H9 (cell line): Measurements from ENCODE around the gene DIAPH2. TPM values are rescaled to one million over a fixed set of nuclear protein-coding genes. Genes with fewer than 3 reads are reported as not detected.

Experiments
- DNase-seq: peaks from one replicate; pipeline ENCODE4 v3.0.0-alpha.2; 2017
- H2AFZ ChIP-seq: one replicate; pipeline ENCODE4 v1.6.1; 2013; ENCODE audit warnings: mild to moderate bottlenecking, low read length, control low read depth, moderate library complexity
- H2AK5ac ChIP-seq: 2 replicates; pipeline ENCODE4 v1.6.1; 2013; ENCODE audit warnings: low read length, control low read depth, mixed read lengths; ENCODE audit not compliant: insufficient read length
- H2BK120ac ChIP-seq: one replicate; pipeline ENCODE4 v1.6.1; 2013; ENCODE audit warnings: low read depth, mild to moderate bottlenecking, low read length, control low read depth, inconsistent platforms; ENCODE audit not compliant: poor library complexity, severe bottlenecking
- H2BK12ac ChIP-seq: 2 replicates; pipeline ENCODE4 v1.6.1; 2013; ENCODE audit warnings: low read length, control low read depth, mixed read lengths, low read depth; ENCODE audit not compliant: insufficient read length
- H2BK15ac ChIP-seq: 2 replicates; pipeline ENCODE4 v1.6.1; 2013; ENCODE audit warnings: low read depth, low read length, control low read depth
- H2BK20ac ChIP-seq: one replicate; pipeline ENCODE4 v1.6.1; 2013; ENCODE audit warnings: low read depth, mild to moderate bottlenecking, low read length, control low read depth, inconsistent platforms; ENCODE audit not compliant: poor library complexity, severe bottlenecking
- H2BK5ac ChIP-seq: 2 replicates; pipeline ENCODE4 v1.6.1; 2013; ENCODE audit warnings: low read length, control low read depth, mixed read lengths; ENCODE audit not compliant: insufficient read length
- H3K14ac ChIP-seq: 2 replicates; pipeline ENCODE4 v1.6.1; 2013; ENCODE audit warnings: low read length, control low read depth; ENCODE audit not compliant: insufficient read depth
- H3K18ac ChIP-seq: 2 replicates; pipeline ENCODE4 v1.6.1; 2013; ENCODE audit warnings: low read depth, mild to moderate bottlenecking, mixed read lengths, low read length, control low read depth; ENCODE audit not compliant: insufficient read length
- H3K23ac ChIP-seq: 2 replicates; pipeline ENCODE4 v1.6.1; 2013; ENCODE audit warnings: low read length, control low read depth, mixed read lengths, low read depth; ENCODE audit not compliant: insufficient read length
- H3K23me2 ChIP-seq: 2 replicates; pipeline ENCODE4 v1.6.1; 2013; ENCODE audit warnings: low read depth, mild to moderate bottlenecking, mixed read lengths, low read length, control low read depth; ENCODE audit not compliant: insufficient read length, poor library complexity, severe bottlenecking
- H3K27ac ChIP-seq: 2 replicates; pipeline ENCODE4 v1.5.1; 2013; ENCODE audit warnings: low read length, control low read depth, mixed read lengths, low read depth; ENCODE audit not compliant: insufficient read length
- H3K27me3 ChIP-seq: 2 replicates; pipeline ENCODE4 v1.6.1; 2013; ENCODE audit warnings: low read length, control low read depth, inconsistent platforms; ENCODE audit not compliant: insufficient read depth
- H3K4ac ChIP-seq: 2 replicates; pipeline ENCODE4 v1.6.1; 2013; ENCODE audit warnings: low read depth, mild to moderate bottlenecking, control low read depth, inconsistent platforms, low read length, moderate library complexity
- H3K4me1 ChIP-seq: 2 replicates; pipeline ENCODE4 v1.6.1; 2013; ENCODE audit warnings: low read length, control low read depth, inconsistent platforms; ENCODE audit not compliant: insufficient read depth
- H3K4me2 ChIP-seq: 2 replicates; pipeline ENCODE4 v1.6.1; 2013; ENCODE audit warnings: low read length, control low read depth, mixed read lengths; ENCODE audit not compliant: insufficient read length, insufficient read depth
- H3K56ac ChIP-seq: 2 replicates; pipeline ENCODE4 v1.6.1; 2013; ENCODE audit warnings: low read depth, mild to moderate bottlenecking, mixed read lengths, low read length, control low read depth; ENCODE audit not compliant: insufficient read length
- H3K79me1 ChIP-seq: 2 replicates; pipeline ENCODE4 v1.6.1; 2013; ENCODE audit warnings: low read depth, mild to moderate bottlenecking, moderate library complexity, low read length, control low read depth, inconsistent platforms; ENCODE audit not compliant: insufficient read depth, poor library complexity, severe bottlenecking
- H3K79me2 ChIP-seq: 2 replicates; pipeline ENCODE4 v1.6.1; 2013; ENCODE audit warnings: low read length, control low read depth, inconsistent platforms; ENCODE audit not compliant: insufficient read depth
- H3K9ac ChIP-seq: 2 replicates; pipeline ENCODE4 v1.6.1; 2013; ENCODE audit warnings: low read length, control low read depth, mixed read lengths; ENCODE audit not compliant: insufficient read length; ENCODE audit errors: extremely low read depth
- H3K9me3 ChIP-seq: one replicate; pipeline ENCODE4 v1.6.1; 2013; ENCODE audit warnings: low read depth, low read length, inconsistent platforms; ENCODE audit not compliant: control insufficient read depth
- H3T11ph ChIP-seq: one replicate; pipeline ENCODE4 v1.6.1; 2013; ENCODE audit warnings: mild to moderate bottlenecking, low read length, control low read depth, inconsistent platforms
- H4K20me1 ChIP-seq: one replicate; pipeline ENCODE4 v1.6.1; 2013; ENCODE audit not compliant: control insufficient read depth, insufficient read length, insufficient read depth
- H4K5ac ChIP-seq: 2 replicates; pipeline ENCODE4 v1.6.1; 2013; ENCODE audit warnings: low read depth, mild to moderate bottlenecking, mixed read lengths, low read length, control low read depth; ENCODE audit not compliant: insufficient read length
- H4K8ac ChIP-seq: replicated peaks from 2 replicates; pipeline ENCODE4 v1.6.1; 2013; ENCODE audit warnings: low read length, control low read depth, mixed read lengths, low read depth; ENCODE audit not compliant: insufficient read length
- H4K91ac ChIP-seq: 2 replicates; pipeline ENCODE4 v1.6.1; 2013; ENCODE audit warnings: low read depth, mild to moderate bottlenecking, moderate library complexity, mixed read lengths, low read length, control low read depth; ENCODE audit not compliant: insufficient read length
- H3K27ac Mint-ChIP-seq, 3 experiments: 2 replicates in 2 of 3; 3 replicates in 1 of 3; pipeline ENCODE4 v1.8.0; 2020 to 2021; ENCODE audit warnings: mixed read lengths in 3 of 3, mild to moderate bottlenecking in 1 of 3, moderate library complexity in 1 of 3
- H3K27me3 Mint-ChIP-seq: 2 replicates; pipeline ENCODE4 v1.8.0; 2021; ENCODE audit warnings: low read depth, mild to moderate bottlenecking, moderate library complexity, mixed read lengths
- H3K36me3 Mint-ChIP-seq, 3 experiments: 2 replicates in 2 of 3; 3 replicates in 1 of 3; pipeline ENCODE4 v1.8.0; 2020 to 2021; ENCODE audit warnings: low read depth in 3 of 3, mixed read lengths in 3 of 3; ENCODE audit not compliant: insufficient read depth in 1 of 3
- H3K4me1 Mint-ChIP-seq, 2 experiments: 2 replicates each; pipeline ENCODE4 v1.8.0; 2020; ENCODE audit warnings: mixed read lengths in 2 of 2
- H3K4me3 Mint-ChIP-seq, 2 experiments: 2 replicates in 1 of 2; 3 replicates in 1 of 2; pipeline ENCODE4 v1.8.0; 2020 to 2021; ENCODE audit warnings: mild to moderate bottlenecking in 2 of 2, mixed read lengths in 2 of 2, moderate library complexity in 1 of 2
- H3K9me3 Mint-ChIP-seq, 2 experiments: 2 replicates in 1 of 2; 3 replicates in 1 of 2; pipeline ENCODE4 v1.8.0; 2020; ENCODE audit warnings: mild to moderate bottlenecking in 2 of 2, mixed read lengths in 2 of 2, moderate library complexity in 1 of 2
- CTCF ChIP-seq: fragments of 200-600 bp; sonication (generic); conservative IDR thresholded peaks from 3 replicates; pipeline ENCODE4 v1.8.0; 2021; ENCODE audit warnings: antibody characterized with exemption, mild to moderate bottlenecking
- WGBS: extraction: QIAGEN DNeasy Blood & Tissue Kit; methylation state at CpG from one replicate; pipeline ENCODE4 v1.1.7; 2013; ENCODE audit warnings: missing lambda C conversion rate, low lambda C conversion rate, mixed read lengths; ENCODE audit not compliant: insufficient read length; ENCODE audit errors: extremely low coverage; 5-methylcytosine and 5-hydroxymethylcytosine counted together
- total RNA-seq: library from RNA; stranded (reverse); gene quantifications from 2 replicates; pipeline ENCODE4 v1.2.1, GENCODE V29; 2021

The DIAPH2 gene
- total RNA-seq, 1 experiment from 2014 or later, result 45.4 TPM

GRCh38 chrX:97266406-97267121, 581.9 kb downstream of the DIAPH2 start:
- Histone ChIP-seq H2BK120ac (no peak overlapping the region), H2AFZ (no peak overlapping the region), H3K4me2 (no peak overlapping the region), H2BK12ac (no peak overlapping the region), H3K18ac (no peak overlapping the region), H3K79me1 (no peaks in the 10 kb centered on the region), H4K91ac (no peak overlapping the region), H3K14ac (no peak overlapping the region), H3K79me2 (no peaks in the 10 kb centered on the region), H3K23me2 (no peaks in the 10 kb centered on the region), H4K20me1 (no peaks in the 10 kb centered on the region), H2BK20ac (no peak overlapping the region), H4K5ac (no peak overlapping the region), H3K9ac (no peak overlapping the region), H4K8ac (no peak overlapping the region), H3K56ac (no peak overlapping the region), H2AK5ac (no peak overlapping the region), H3K9me3 (no peaks in the 10 kb centered on the region), H3K23ac (no peak overlapping the region), H2BK15ac (no peak overlapping the region), H3K27me3 (no peaks in the 10 kb centered on the region), H3K4me1 (peaks cover 4% of the 10 kb centered on the region; the same call in 1 of the 2 replicates), H3K4ac (no peak overlapping the region), H3T11ph (no peak overlapping the region), H3K27ac (no peak overlapping the region), H2BK5ac (no peak overlapping the region)
- TF ChIP-seq CTCF, result no peak
- no peak for DNase-seq
- peaks cover 18 to 29% of the 10 kb centered on the region in 2 experiments for H3K4me1 Mint-ChIP-seq
- H3K9me3 Mint-ChIP-seq, result no peaks in the 10 kb centered on the region
- H3K36me3 Mint-ChIP-seq, result no peaks in the 10 kb centered on the region; a peak in 1 of 7 replicates
- no peak overlapping the region for H3K27ac Mint-ChIP-seq
- WGBS, result no CpG with 5 or more reads among the region's 2 CpGs
- H3K4me3 Mint-ChIP-seq, result no peak overlapping the region
- no peaks in the 10 kb centered on the region for H3K27me3 Mint-ChIP-seq
